Lung (tissue), 12 donors: Measurements from ENCODE around the gene FRMD4A. TPM values are rescaled to one million over a fixed set of nuclear protein-coding genes. Genes with fewer than 3 reads are reported as not detected.

ENCODE experiments used
- ATAC-seq: fragments of 200-7000 bp; cut with Tn5 transposase; one replicate; pipeline ENCODE4 v1.9.1; 2020; ENCODE audit warnings: moderate number of reproducible peaks; ENCODE audit not compliant: insufficient read depth, low FRiP score
- DNase-seq, 3 donors: peaks; one replicate each; pipeline ENCODE4 v3.0.0-alpha.2; 2013 to 2017
- H3K27ac ChIP-seq, 2 donors: one replicate each; pipeline ENCODE4 v1.5.1; 2013; ENCODE audit warnings: mild to moderate bottlenecking in 2 of 2, moderate library complexity in 2 of 2, control low read depth in 1 of 2, inconsistent platforms in 1 of 2, low read depth in 1 of 2, low read length in 1 of 2
- H3K27me3 ChIP-seq, 3 donors: one replicate each; pipeline ENCODE4 v1.5.1; 2013; ENCODE audit warnings: low read length in 2 of 3; ENCODE audit not compliant: control insufficient read depth in 3 of 3, insufficient read depth in 3 of 3
- H3K36me3 ChIP-seq, 4 donors: one replicate each; pipeline ENCODE4 v1.5.1; 2013; ENCODE audit warnings: low read length in 4 of 4, mild to moderate bottlenecking in 1 of 4, moderate library complexity in 1 of 4; ENCODE audit not compliant: control insufficient read depth in 4 of 4, insufficient read depth in 4 of 4
- H3K4me1 ChIP-seq, 5 donors: one replicate each; pipeline ENCODE4 v1.5.1; 2013; ENCODE audit warnings: low read length in 5 of 5, mild to moderate bottlenecking in 2 of 5, moderate library complexity in 1 of 5; ENCODE audit not compliant: control insufficient read depth in 5 of 5, insufficient read depth in 5 of 5
- H3K4me3 ChIP-seq: one replicate; pipeline ENCODE4 v1.5.1; 2013; ENCODE audit warnings: mild to moderate bottlenecking, control low read depth, moderate library complexity
- H3K9ac ChIP-seq, 2 donors: one replicate each; pipeline ENCODE4 v1.5.1; 2013; ENCODE audit warnings: low read length in 2 of 2, control low read depth in 1 of 2; ENCODE audit not compliant: insufficient read depth in 1 of 2
- H3K9me3 ChIP-seq, 4 donors: one replicate each; pipeline ENCODE4 v1.5.1; 2013; ENCODE audit warnings: low read length in 3 of 4, mild to moderate bottlenecking in 1 of 4, moderate library complexity in 1 of 4; ENCODE audit not compliant: control insufficient read depth in 4 of 4, insufficient read depth in 3 of 4
- CTCF ChIP-seq: IDR thresholded peaks from 2 replicates; pipeline ENCODE4 v1.5.1; 2012; ENCODE audit warnings: mild to moderate bottlenecking; ENCODE audit errors: control extremely low read depth, extremely low read depth
- WGBS, 2 donors: extraction: QIAGEN DNeasy Blood & Tissue Kit; methylation state at CpG; one replicate each; pipeline ENCODE4 v1.1.7; 2013; 5-methylcytosine and 5-hydroxymethylcytosine counted together
- polyA plus RNA-seq, 2 donors: library from polyadenylated mRNA; stranded (reverse); fragments of 200-250 nt; gene quantifications; one replicate each; pipeline ENCODE4 v1.2.1, GENCODE V29; 2013
- total RNA-seq, 2 donors: library from RNA; depleted of rRNA in 1 of 2; stranded (reverse); fragments of >200 nt in 1 of 2; gene quantifications; one replicate each; pipeline ENCODE4 v1.2.1, GENCODE V29; 2014 to 2021
- donor health status: control.
- donor health status: control.
- donor health status: Bipolar disorder and iron deficiency.
- donor health status: healthy.
- donor health status: DM: yes; HTN: yes; CAD: no.

The FRMD4A gene
- total and polyA plus RNA-seq, 4 donors = 12.0 to 64.5 (median 29.3) TPM

GRCh38 chr10:13925971-13926780 lies 404.5 kb downstream of the FRMD4A start:
- Histone ChIP-seq H3K36me3 (peaks cover 0 to 5% (median 0%) of the 10 kb centered on the region in 4 donors), H3K9ac (no peak overlapping the region), H3K9me3 (peaks cover 0 to 2% (median 0%) of the 10 kb centered on the region in 4 donors), H3K27me3 (no peaks in the 10 kb centered on the region), H3K4me1 (peaks cover 0 to 41% (median 13%) of the 10 kb centered on the region in 5 donors), H3K4me3 (no peak overlapping the region), H3K27ac (peak overlapping the region in 1 of 2 donors; percentile 5)
- WGBS, 2 donors = 36 to 46% methylated on average over 5 of the region's 5 CpGs
- DNase-seq (peak in 2 of 3 donors; percentile 51 to 61), ATAC-seq (no peak)
- TF ChIP-seq CTCF = no peak

DNA sequence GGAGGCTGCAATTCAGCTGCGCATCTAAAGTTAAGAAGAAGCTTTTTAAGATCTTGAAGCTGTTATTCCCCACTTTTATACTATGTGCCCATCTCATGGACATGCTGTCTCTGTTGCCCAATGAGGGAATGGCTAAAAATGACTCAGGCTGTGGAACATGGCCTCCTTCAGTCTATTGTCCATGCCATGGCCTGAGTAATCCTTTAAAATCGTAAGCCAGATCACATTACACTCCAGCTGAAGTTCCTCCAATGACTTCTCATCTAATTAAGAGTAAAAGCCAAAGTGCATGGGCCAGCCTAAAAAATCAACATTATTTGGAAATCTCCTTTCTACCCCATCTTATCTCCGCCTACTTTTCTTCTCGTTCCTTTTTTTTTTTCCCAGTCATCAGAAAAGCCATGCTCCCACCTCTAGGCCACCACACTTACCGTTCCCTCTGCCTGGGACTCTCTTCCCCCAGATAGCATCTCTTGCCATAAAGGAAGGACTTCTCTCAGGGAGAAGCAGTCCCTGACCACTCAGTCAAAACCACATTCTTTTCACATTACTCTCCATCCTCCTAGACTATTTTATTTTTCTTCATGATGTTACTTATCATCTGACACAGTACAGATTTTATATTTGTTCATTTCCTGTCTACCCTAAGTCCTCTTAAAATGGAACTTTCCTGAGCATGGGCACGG lies 406.5 kb downstream of the FRMD4A start:
- no peak overlapping the region for H3K4me3 ChIP-seq
- 71 to 81% methylated on average over 6 of the region's 6 CpGs for WGBS, 2 donors
- H3K9me3 ChIP-seq = peaks cover 0 to 2% (median 0%) of the 10 kb centered on the region in 4 donors
- TF ChIP-seq CTCF = no peak
- no peak overlapping the region for H3K27ac ChIP-seq
- H3K4me1 ChIP-seq = peaks cover 0 to 27% (median 10%) of the 10 kb centered on the region in 5 donors
- DNase-seq = peak in 2 of 3 donors; percentile 40 to 56
- H3K9ac ChIP-seq = no peak overlapping the region
- H3K36me3 ChIP-seq = peaks cover 0 to 5% (median 0%) of the 10 kb centered on the region in 4 donors
- peak; percentile 43 for ATAC-seq
- no peaks in the 10 kb centered on the region for H3K27me3 ChIP-seq

DNA sequence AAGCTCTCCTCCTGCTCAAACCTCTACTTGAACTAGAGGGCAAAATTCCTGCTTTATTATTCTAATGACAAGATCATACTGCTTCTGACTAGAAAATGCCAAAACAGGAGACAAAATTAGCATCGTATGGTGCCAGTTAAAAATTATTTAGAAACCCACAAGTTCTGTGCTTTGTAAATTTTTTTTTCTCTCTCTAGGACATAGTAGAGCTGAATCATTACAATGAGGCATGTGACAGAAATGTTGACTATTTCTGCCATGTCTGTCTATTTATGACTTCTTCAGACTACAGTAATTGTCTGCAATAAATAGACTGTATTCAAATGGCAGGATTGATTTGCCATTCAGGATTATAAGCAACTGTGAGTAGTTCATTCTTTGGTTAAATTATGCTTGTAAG lies 408.1 kb downstream of the FRMD4A start:
- Histone ChIP-seq H3K36me3 (peaks cover 0 to 5% (median 0%) of the 10 kb centered on the region in 4 donors), H3K4me3 (no peak overlapping the region), H3K27me3 (no peaks in the 10 kb centered on the region), H3K9me3 (peaks cover 0 to 2% (median 0%) of the 10 kb centered on the region in 4 donors), H3K27ac (no peak overlapping the region), H3K9ac (no peak overlapping the region), H3K4me1 (peaks cover 0 to 17% (median 8%) of the 10 kb centered on the region in 5 donors)
- TF ChIP-seq CTCF = no peak
- 88 to 89% methylated on average over 1 of the region's 1 CpG for WGBS, 2 donors
- DNase-seq (no peak), ATAC-seq (no peak)
